Spleen (tissue), 7 donors: ENCODE measurements around the gene TFF1.

Source experiments
- POLR2AphosphoS5 ChIP-seq, 3 donors: sonication (generic); formaldehyde crosslinking; IDR thresholded peaks; one replicate each; pipeline ENCODE4 v1.5.1; 2017; ENCODE audit warnings: antibody characterized with exemption in 3 of 3
- TF ChIP-seq, protein P1 (sequence below), 11 experiments: fragments of 200-600 bp in 7 of 11; fragments of 450-650 bp in 4 of 11; sonication (generic) in 4 of 11; IDR thresholded peaks in 8 of 11; conservative IDR thresholded peaks in 3 of 11; 1 replicate in 7 of 11; 2 replicates in 4 of 11; pipeline versions ENCODE4 v1.4.0 to v1.8.0; 2016 to 2021; ENCODE audit warnings: antibody characterized with exemption in 11 of 11, inconsistent platforms in 4 of 11, mild to moderate bottlenecking in 1 of 11
- donor health status: DM: no; HTN: no; CAD: no; lungs with moderate emphysema.
- donor health status: DM: no; HTN: no; CAD: no.
- donor health status: DM: no; HTN: no; CAD: no.

GRCh38 chr21:42397746-42398394 lies 31.5 kb upstream of the TFF1 start:
- TF ChIP-seq, protein P1, sequence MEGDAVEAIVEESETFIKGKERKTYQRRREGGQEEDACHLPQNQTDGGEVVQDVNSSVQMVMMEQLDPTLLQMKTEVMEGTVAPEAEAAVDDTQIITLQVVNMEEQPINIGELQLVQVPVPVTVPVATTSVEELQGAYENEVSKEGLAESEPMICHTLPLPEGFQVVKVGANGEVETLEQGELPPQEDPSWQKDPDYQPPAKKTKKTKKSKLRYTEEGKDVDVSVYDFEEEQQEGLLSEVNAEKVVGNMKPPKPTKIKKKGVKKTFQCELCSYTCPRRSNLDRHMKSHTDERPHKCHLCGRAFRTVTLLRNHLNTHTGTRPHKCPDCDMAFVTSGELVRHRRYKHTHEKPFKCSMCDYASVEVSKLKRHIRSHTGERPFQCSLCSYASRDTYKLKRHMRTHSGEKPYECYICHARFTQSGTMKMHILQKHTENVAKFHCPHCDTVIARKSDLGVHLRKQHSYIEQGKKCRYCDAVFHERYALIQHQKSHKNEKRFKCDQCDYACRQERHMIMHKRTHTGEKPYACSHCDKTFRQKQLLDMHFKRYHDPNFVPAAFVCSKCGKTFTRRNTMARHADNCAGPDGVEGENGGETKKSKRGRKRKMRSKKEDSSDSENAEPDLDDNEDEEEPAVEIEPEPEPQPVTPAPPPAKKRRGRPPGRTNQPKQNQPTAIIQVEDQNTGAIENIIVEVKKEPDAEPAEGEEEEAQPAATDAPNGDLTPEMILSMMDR (IDR thresholded peaks at IDR 0.05 in 8 of 11, conservative IDR thresholded peaks at IDR 0.05 in 3 of 11): no peak
- no peak for TF ChIP-seq POLR2AphosphoS5 (IDR thresholded peaks at IDR 0.05)
